Mucosa of stomach (tissue), 1 donor: ENCODE data around the gene CCDC73.
"Not testable (repeated sequence)": the region's sequence is repeated elsewhere in the genome, so short reads cannot be mapped to it uniquely, and the experiment has no call there.

Experiments
- H3K27me3 ChIP-seq: one replicate; pipeline ENCODE4 v1.7.0; 2013; ENCODE audit warnings: mild to moderate bottlenecking, low read length; ENCODE audit not compliant: control insufficient read depth, insufficient read depth
- H3K36me3 ChIP-seq: one replicate; pipeline ENCODE4 v1.7.0; 2013; ENCODE audit warnings: low read length; ENCODE audit not compliant: control insufficient read depth, insufficient read depth
- H3K4me1 ChIP-seq: one replicate; pipeline ENCODE4 v1.7.0; 2013; ENCODE audit warnings: mild to moderate bottlenecking, low read length; ENCODE audit not compliant: control insufficient read depth, insufficient read depth
- H3K4me3 ChIP-seq: one replicate; pipeline ENCODE4 v1.7.0; 2013; ENCODE audit warnings: low read length
- H3K9ac ChIP-seq: one replicate; pipeline ENCODE4 v1.7.0; 2013; ENCODE audit warnings: mild to moderate bottlenecking, low read length, moderate library complexity
- H3K9me3 ChIP-seq: one replicate; pipeline ENCODE4 v1.7.0; 2013; ENCODE audit warnings: mild to moderate bottlenecking, low read length, moderate library complexity; ENCODE audit not compliant: control insufficient read depth
- donor health status: Pancreatic carcinoma.

Gene CCDC73

GRCh38 chr11:32752001-32752400, 42.5 kb downstream of the CCDC73 start:
- Histone ChIP-seq H3K9me3 (no peaks in the 10 kb centered on the region), H3K9ac (no peak overlapping the region), H3K27me3 (no peaks in the 10 kb centered on the region), H3K4me1 (no peaks in the 10 kb centered on the region), H3K36me3 (no peaks in the 10 kb centered on the region), H3K4me3 (no peak overlapping the region)

- Histone ChIP-seq H3K36me3 (no peaks in the 10 kb centered on the region), H3K9me3 (no peaks in the 10 kb centered on the region), H3K9ac (no peak overlapping the region), H3K4me1 (no peaks in the 10 kb centered on the region), H3K4me3 (no peak overlapping the region), H3K27me3 (no peaks in the 10 kb centered on the region)
These were observed 43.1 kb downstream of the CCDC73 start for GRCh38 chr11:32751381-32751780.

GRCh38 chr11:32729976-32730375, 64.5 kb downstream of the CCDC73 start:
- no peak overlapping the region for H3K4me3 ChIP-seq
- no peaks in the 10 kb centered on the region for H3K36me3 ChIP-seq
- H3K9me3 ChIP-seq = no peaks in the 10 kb centered on the region
- H3K4me1 ChIP-seq = no peaks in the 10 kb centered on the region
- H3K9ac ChIP-seq = no peak overlapping the region
- no peaks in the 10 kb centered on the region for H3K27me3 ChIP-seq

- H3K4me3 ChIP-seq = no peak overlapping the region
- no peaks in the 10 kb centered on the region for H3K9me3 ChIP-seq
- H3K27me3 ChIP-seq = no peaks in the 10 kb centered on the region
- H3K9ac ChIP-seq = no peak overlapping the region
- no peaks in the 10 kb centered on the region for H3K36me3 ChIP-seq
- H3K4me1 ChIP-seq = no peaks in the 10 kb centered on the region
These were observed 71.1 kb downstream of the CCDC73 start for GRCh38 chr11:32723332-32723731.

GRCh38 chr11:32722255-32722654, 72.2 kb downstream of the CCDC73 start:
- Histone ChIP-seq H3K36me3 (no peaks in the 10 kb centered on the region), H3K4me1 (no peaks in the 10 kb centered on the region), H3K9me3 (no peaks in the 10 kb centered on the region), H3K9ac (no peak overlapping the region), H3K4me3 (no peak overlapping the region), H3K27me3 (no peaks in the 10 kb centered on the region)

GRCh38 chr11:32713496-32713895, 81.0 kb downstream of the CCDC73 start:
- no peak overlapping the region for H3K9ac ChIP-seq
- no peaks in the 10 kb centered on the region for H3K9me3 ChIP-seq
- no peaks in the 10 kb centered on the region for H3K4me1 ChIP-seq
- no peaks in the 10 kb centered on the region for H3K27me3 ChIP-seq
- no peaks in the 10 kb centered on the region for H3K36me3 ChIP-seq
- no peak overlapping the region for H3K4me3 ChIP-seq

- not testable (repeated sequence) for H3K4me3 ChIP-seq, H3K9ac ChIP-seq, H3K36me3 ChIP-seq, H3K27me3 ChIP-seq, H3K9me3 ChIP-seq, H3K4me1 ChIP-seq
These were observed 85.5 kb downstream of the CCDC73 start for GRCh38 chr11:32708978-32709377.

GRCh38 chr11:32706985-32707741, 87.3 kb downstream of the CCDC73 start:
- H3K9me3 ChIP-seq = no peaks in the 10 kb centered on the region
- H3K9ac ChIP-seq = no peak overlapping the region
- no peak overlapping the region for H3K4me3 ChIP-seq
- H3K4me1 ChIP-seq = no peaks in the 10 kb centered on the region
- H3K36me3 ChIP-seq = no peaks in the 10 kb centered on the region
- H3K27me3 ChIP-seq = no peaks in the 10 kb centered on the region

- no peaks in the 10 kb centered on the region for H3K9me3 ChIP-seq
- H3K4me3 ChIP-seq = no peak overlapping the region
- no peaks in the 10 kb centered on the region for H3K36me3 ChIP-seq
- H3K4me1 ChIP-seq = no peaks in the 10 kb centered on the region
- no peaks in the 10 kb centered on the region for H3K27me3 ChIP-seq
- H3K9ac ChIP-seq = no peak overlapping the region
These were observed 89.0 kb downstream of the CCDC73 start for GRCh38 chr11:32705309-32706033.

- Histone ChIP-seq H3K4me3 (no peak overlapping the region), H3K27me3 (no peaks in the 10 kb centered on the region), H3K36me3 (no peaks in the 10 kb centered on the region), H3K9me3 (no peaks in the 10 kb centered on the region), H3K4me1 (no peaks in the 10 kb centered on the region), H3K9ac (no peak overlapping the region)
These were observed 89.7 kb downstream of the CCDC73 start for GRCh38 chr11:32704775-32705174.

- Histone ChIP-seq H3K9me3 (no peaks in the 10 kb centered on the region), H3K9ac (no peak overlapping the region), H3K4me3 (no peak overlapping the region), H3K27me3 (no peaks in the 10 kb centered on the region), H3K4me1 (no peaks in the 10 kb centered on the region), H3K36me3 (no peaks in the 10 kb centered on the region)
These were observed 90.2 kb downstream of the CCDC73 start for GRCh38 chr11:32704261-32704660.

- H3K9me3 ChIP-seq = no peaks in the 10 kb centered on the region
- no peak overlapping the region for H3K9ac ChIP-seq
- H3K27me3 ChIP-seq = no peaks in the 10 kb centered on the region
- H3K36me3 ChIP-seq = no peaks in the 10 kb centered on the region
- no peak overlapping the region for H3K4me3 ChIP-seq
- no peaks in the 10 kb centered on the region for H3K4me1 ChIP-seq
These were observed 92.8 kb downstream of the CCDC73 start for GRCh38 chr11:32701616-32702015.
